ENCODE results near the gene LRRC71. TPM values are rescaled to one million over a fixed set of nuclear protein-coding genes. Genes with fewer than 3 reads are reported as not detected.
"Not testable (repeated sequence)": the region's sequence is repeated elsewhere in the genome, so short reads cannot be mapped to it uniquely, and the experiment has no call there.

LRRC71 gene
- total and polyA plus RNA-seq, 2 experiments from 2014 or later, result 0.32 TPM; not detected in 1

- in situ Hi-C loops (cut with MboI), result no loop called here
- Histone ChIP-seq H3K27ac (no peak overlapping the region), H3K9me2 (ENCODE audit: insufficient read depth) (no peaks in the 10 kb centered on the region), H3K4me3 (no peak overlapping the region), H3K9ac (no peak overlapping the region), H3K36me3 (ENCODE audit: low read depth) (no peaks in the 10 kb centered on the region), H2AFZ (no peak overlapping the region), H4K20me1 (ENCODE audit: insufficient read depth) (no peaks in the 10 kb centered on the region), H3K4me1 (ENCODE audit: insufficient read depth) (no peaks in the 10 kb centered on the region), H3K79me2 (ENCODE audit: insufficient read depth) (no peaks in the 10 kb centered on the region), H3K27me3 (replicated peaks; ENCODE audit: insufficient read depth) (peaks cover 39% of the 10 kb centered on the region), H3K9me3 (ENCODE audit: low read depth) (no peaks in the 10 kb centered on the region), H3K4me2 (ENCODE audit: unreplicated experiment) (no peak overlapping the region), H3F3A (ENCODE audit: insufficient read depth) (peaks cover 18% of the 10 kb centered on the region)
- no peak for TF ChIP-seq EZH2 (IDR thresholded peaks at IDR 0.05; ENCODE audit: insufficient read depth, poor library complexity, severe bottlenecking)
- TF ChIP-seq EZH2phosphoT487 (IDR thresholded peaks at IDR 0.05; ENCODE audit: insufficient read depth, low read depth), result 0 out of 2 replicates have a peak, but pooled peaks have one; percentile 6
- DNase-seq, result no peak
- WGBS, 2 experiments (ENCODE audit: low coverage in 1 of 2, low lambda C conversion rate in 2 of 2, missing lambda C conversion rate in 2 of 2), result 48 to 53% methylated on average over 19 to 22 of the region's 22 CpGs
These were observed 4.2 kb downstream of the LRRC71 start for GRCh38 chr1:156924478-156925153.

GRCh38 chr1:156925154-156926010 is 5.0 kb downstream of the LRRC71 start:
- H3K9me3 ChIP-seq (ENCODE audit: low read depth), result no peaks in the 10 kb centered on the region
- H3K4me1 ChIP-seq (ENCODE audit: insufficient read depth), result no peaks in the 10 kb centered on the region
- H3F3A ChIP-seq (ENCODE audit: insufficient read depth), result peaks cover 16% of the 10 kb centered on the region
- no peak overlapping the region for H3K27ac ChIP-seq
- H3K9me2 ChIP-seq (ENCODE audit: insufficient read depth), result no peaks in the 10 kb centered on the region
- no peaks in the 10 kb centered on the region for H4K20me1 ChIP-seq (ENCODE audit: insufficient read depth)
- WGBS, 2 experiments (ENCODE audit: low coverage in 1 of 2, low lambda C conversion rate in 2 of 2, missing lambda C conversion rate in 2 of 2), result 91 to 97% methylated on average over 5 of the region's 5 CpGs
- H3K27me3 ChIP-seq (replicated peaks; ENCODE audit: insufficient read depth), result peaks cover 39% of the 10 kb centered on the region
- no peak for TF ChIP-seq EZH2phosphoT487 (IDR thresholded peaks at IDR 0.05; ENCODE audit: insufficient read depth, low read depth)
- no peak for TF ChIP-seq EZH2 (IDR thresholded peaks at IDR 0.05; ENCODE audit: insufficient read depth, poor library complexity, severe bottlenecking)
- H3K79me2 ChIP-seq (ENCODE audit: insufficient read depth), result no peaks in the 10 kb centered on the region
- H3K4me2 ChIP-seq (ENCODE audit: unreplicated experiment), result no peak overlapping the region
- no peak overlapping the region for H3K4me3 ChIP-seq
- no peak overlapping the region for H2AFZ ChIP-seq
- in situ Hi-C loops (cut with MboI), result no loop called here
- DNase-seq, result no peak
- no peaks in the 10 kb centered on the region for H3K36me3 ChIP-seq (ENCODE audit: low read depth)
- H3K9ac ChIP-seq, result no peak overlapping the region

- peaks cover 32% of the 10 kb centered on the region for H3K27me3 ChIP-seq (replicated peaks; ENCODE audit: insufficient read depth)
- WGBS, 2 experiments (ENCODE audit: low coverage in 1 of 2, low lambda C conversion rate in 2 of 2, missing lambda C conversion rate in 2 of 2), result 34 to 57% methylated on average over 3 of the region's 3 CpGs
- H3K4me3 ChIP-seq, result no peak overlapping the region
- H4K20me1 ChIP-seq (ENCODE audit: insufficient read depth), result no peaks in the 10 kb centered on the region
- no peak overlapping the region for H3K27ac ChIP-seq
- no peaks in the 10 kb centered on the region for H3K36me3 ChIP-seq (ENCODE audit: low read depth)
- DNase-seq, result peak; percentile 56
- in situ Hi-C loops (cut with MboI), result no loop called here
- no peak overlapping the region for H3K4me2 ChIP-seq (ENCODE audit: unreplicated experiment)
- H3K79me2 ChIP-seq (ENCODE audit: insufficient read depth), result no peaks in the 10 kb centered on the region
- no peak overlapping the region for H3K9ac ChIP-seq
- no peak overlapping the region for H2AFZ ChIP-seq
- no peak for TF ChIP-seq EZH2 (IDR thresholded peaks at IDR 0.05; ENCODE audit: insufficient read depth, poor library complexity, severe bottlenecking)
- TF ChIP-seq EZH2phosphoT487 (IDR thresholded peaks at IDR 0.05; ENCODE audit: insufficient read depth, low read depth), result no peak
- no peaks in the 10 kb centered on the region for H3K9me3 ChIP-seq (ENCODE audit: low read depth)
- H3F3A ChIP-seq (ENCODE audit: insufficient read depth), result peaks cover 16% of the 10 kb centered on the region
- no peaks in the 10 kb centered on the region for H3K9me2 ChIP-seq (ENCODE audit: insufficient read depth)
- H3K4me1 ChIP-seq (ENCODE audit: insufficient read depth), result no peaks in the 10 kb centered on the region
These were observed 5.7 kb downstream of the LRRC71 start for GRCh38 chr1:156926175-156926574.

- H3K4me1 ChIP-seq (ENCODE audit: insufficient read depth); H3K9me2 ChIP-seq (ENCODE audit: insufficient read depth); H2AFZ ChIP-seq; H3K36me3 ChIP-seq (ENCODE audit: low read depth); H3K4me3 ChIP-seq; H3K9me3 ChIP-seq (ENCODE audit: low read depth); H3K27ac ChIP-seq; H3K79me2 ChIP-seq (ENCODE audit: insufficient read depth); H3K4me2 ChIP-seq (ENCODE audit: unreplicated experiment); H4K20me1 ChIP-seq (ENCODE audit: insufficient read depth); H3K9ac ChIP-seq; in situ Hi-C loops (cut with MboI): not testable (repeated sequence)
- 73% methylated on average over 6 of the region's 6 CpGs for WGBS, 2 experiments (ENCODE audit: low coverage in 1 of 2, low lambda C conversion rate in 2 of 2, missing lambda C conversion rate in 2 of 2)
- peaks cover 27% of the 10 kb centered on the region for H3K27me3 ChIP-seq (replicated peaks; ENCODE audit: insufficient read depth)
- peak; percentile 62 for DNase-seq
- H3F3A ChIP-seq (ENCODE audit: insufficient read depth), result peaks cover 21% of the 10 kb centered on the region
These were observed 6.3 kb downstream of the LRRC71 start for GRCh38 chr1:156926695-156927094.
